HG03439 (cell line): ENCODE results near the gene SLC17A7.
A peak's percentile ranks its signal among the peaks of the same experiment; 100 is the strongest.
"Not testable (repeated sequence)": the region's sequence is repeated elsewhere in the genome, so short reads cannot be mapped to it uniquely, and the experiment has no call there.

Experiments
- ATAC-seq: cut with Tn5 transposase; IDR thresholded peaks from one replicate; pipeline ENCODE4 v1.9.1; 2021; ENCODE audit warnings: mild to moderate bottlenecking, moderate library complexity; ENCODE audit not compliant: unreplicated experiment

The SLC17A7 gene

GRCh38 chr19:49441210-49441959 is at the start of gene SLC17A7:
Gene SLC17A7, minus strand, starts transcription at chr19:49441527. Its CDS starts 148 bp downstream, at chr19:49441379.
- no peak for ATAC-seq

- no peak for ATAC-seq
Observed at GRCh38 chr19:49490287-49491029, 49.1 kb upstream of the SLC17A7 start.

GRCh38 chr19:49489601-49490167 is 48.4 kb upstream of the SLC17A7 start:
- no peak for ATAC-seq

GRCh38 chr19:49488863-49489537 is 47.7 kb upstream of the SLC17A7 start:
- ATAC-seq = no peak

GRCh38 chr19:49488046-49488862 is 46.9 kb upstream of the SLC17A7 start:
- no peak for ATAC-seq

GRCh38 chr19:49487277-49488045 is 46.1 kb upstream of the SLC17A7 start, which contains the start of gene RPL13A:
Gene RPL13A, plus strand, starts transcription at chr19:49487608. Its CDS starts 22 bp downstream, at chr19:49487630.
- peak; percentile 81 for ATAC-seq

GRCh38 chr19:49486710-49487276 is 45.5 kb upstream of the SLC17A7 start:
- ATAC-seq = no peak

- no peak for ATAC-seq
Observed at GRCh38 chr19:49486232-49486631, 44.9 kb upstream of the SLC17A7 start.

GRCh38 chr19:49481020-49481683 is 39.8 kb upstream of the SLC17A7 start:
- no peak for ATAC-seq

- ATAC-seq = no peak
Observed at GRCh38 chr19:49479975-49480628, 38.8 kb upstream of the SLC17A7 start.

- no peak for ATAC-seq
Observed at GRCh38 chr19:49475995-49476880, 34.9 kb upstream of the SLC17A7 start.

- ATAC-seq = no peak
Observed at GRCh38 chr19:49475191-49475917, 34.0 kb upstream of the SLC17A7 start.

- no peak for ATAC-seq
Observed at GRCh38 chr19:49474542-49474924, 33.2 kb upstream of the SLC17A7 start.

GRCh38 chr19:49473868-49474541 is 32.7 kb upstream of the SLC17A7 start, which contains the start of gene FLT3LG:
Gene FLT3LG, plus strand, starts transcription at chr19:49474215. Its CDS starts 425 bp downstream, at chr19:49474640.
- ATAC-seq = peak; percentile 51

GRCh38 chr19:49473501-49473867 is 32.2 kb upstream of the SLC17A7 start:
- not testable (repeated sequence) for ATAC-seq

GRCh38 chr19:49472936-49473335 is 31.6 kb upstream of the SLC17A7 start:
- no peak for ATAC-seq
